Measurements from ENCODE around the gene NDUFS7. TPM values are rescaled to one million over a fixed set of nuclear protein-coding genes. Genes with fewer than 3 reads are reported as not detected.

NDUFS7 gene
- total RNA-seq, 2 experiments from 2014 or later = 107 to 109 TPM

- Mint-ChIP-seq H3K9me3 (no peaks in the 10 kb centered on the region), H3K27ac (no peak overlapping the region), H3K27me3 (no peaks in the 10 kb centered on the region), H3K4me3 (no peak overlapping the region), H3K36me3 (ENCODE audit: low read depth) (peaks cover 21% of the 10 kb centered on the region), H3K4me1 (peaks cover 22% of the 10 kb centered on the region)
- POLR2A ChIA-PET = interaction anchor here (0.8 kb wide), 1 partner anchor 88 kb away, joined by 3 read pairs; the partner anchor contains the start of gene CIRBP
- CTCF ChIA-PET = no interaction called here
- no peak for DNase-seq
Measured at GRCh38 chr19:1357531-1358109, 26.1 kb upstream of the NDUFS7 start.

GRCh38 chr19:1360126-1360817, 23.4 kb upstream of the NDUFS7 start:
- ChIA-PET POLR2A (no interaction called here), CTCF (interaction anchor here (1.2 kb wide), 1 partner anchor 13 kb away, joined by 3 read pairs; no protein-coding TSS in a partner anchor)
- Mint-ChIP-seq H3K4me1 (peaks cover 40% of the 10 kb centered on the region), H3K27ac (no peak overlapping the region), H3K9me3 (no peaks in the 10 kb centered on the region), H3K36me3 (ENCODE audit: low read depth) (peaks cover 26% of the 10 kb centered on the region), H3K4me3 (no peak overlapping the region), H3K27me3 (no peaks in the 10 kb centered on the region)
- DNase-seq = no peak

- ChIA-PET CTCF (no interaction called here), POLR2A (interaction anchor here (1.1 kb wide), 1 partner anchor 33 kb away, joined by 4 read pairs; no protein-coding TSS in a partner anchor)
- Mint-ChIP-seq H3K27ac (no peak overlapping the region), H3K4me1 (peaks cover 35% of the 10 kb centered on the region), H3K9me3 (no peaks in the 10 kb centered on the region), H3K36me3 (ENCODE audit: low read depth) (peaks cover 21% of the 10 kb centered on the region), H3K27me3 (no peaks in the 10 kb centered on the region), H3K4me3 (no peak overlapping the region)
- no peak for DNase-seq
Measured at GRCh38 chr19:1360818-1361461, 22.8 kb upstream of the NDUFS7 start.

- Mint-ChIP-seq H3K4me3 (no peak overlapping the region), H3K27ac (no peak overlapping the region), H3K4me1 (peaks cover 30% of the 10 kb centered on the region), H3K36me3 (ENCODE audit: low read depth) (peaks cover 21% of the 10 kb centered on the region), H3K27me3 (no peaks in the 10 kb centered on the region), H3K9me3 (no peaks in the 10 kb centered on the region)
- CTCF ChIA-PET = no interaction called here
- DNase-seq = no peak
- POLR2A ChIA-PET = interaction anchor here (1.1 kb wide), 1 partner anchor 34 kb away, joined by 4 read pairs; no protein-coding TSS in a partner anchor
Measured at GRCh38 chr19:1361601-1362386, 21.9 kb upstream of the NDUFS7 start.

GRCh38 chr19:1362387-1363257, 21.1 kb upstream of the NDUFS7 start:
- POLR2A ChIA-PET = interaction anchor here (0.9 kb wide), 1 partner anchor 8 kb away, joined by 3 read pairs; a partner anchor contains a TSS
- H3K4me3 Mint-ChIP-seq = no peak overlapping the region
- no peaks in the 10 kb centered on the region for H3K9me3 Mint-ChIP-seq
- H3K36me3 Mint-ChIP-seq (ENCODE audit: low read depth) = peaks cover 17% of the 10 kb centered on the region
- CTCF ChIA-PET = no interaction called here
- DNase-seq = no peak
- H3K27me3 Mint-ChIP-seq = no peaks in the 10 kb centered on the region
- peak overlapping the region; percentile 62 for H3K27ac Mint-ChIP-seq
- peaks cover 28% of the 10 kb centered on the region for H3K4me1 Mint-ChIP-seq

GRCh38 chr19:1363599-1363998, 20.1 kb upstream of the NDUFS7 start:
- CTCF ChIA-PET = no interaction called here
- peak overlapping the region; percentile 62 for H3K27ac Mint-ChIP-seq
- peaks cover 28% of the 10 kb centered on the region for H3K4me1 Mint-ChIP-seq
- peaks cover 10% of the 10 kb centered on the region for H3K36me3 Mint-ChIP-seq (ENCODE audit: low read depth)
- H3K4me3 Mint-ChIP-seq = peak overlapping the region; percentile 32
- POLR2A ChIA-PET = interaction anchor here (0.9 kb wide), 1 partner anchor 9 kb away, joined by 3 read pairs; a partner anchor contains a TSS
- peak; percentile 42 for DNase-seq
- H3K27me3 Mint-ChIP-seq = no peaks in the 10 kb centered on the region
- H3K9me3 Mint-ChIP-seq = no peaks in the 10 kb centered on the region

GRCh38 chr19:1364070-1364704, 19.5 kb upstream of the NDUFS7 start:
- Mint-ChIP-seq H3K27ac (peak overlapping the region; percentile 64), H3K9me3 (no peaks in the 10 kb centered on the region)

GRCh38 chr19:1365319-1366269, 18.1 kb upstream of the NDUFS7 start:
- H3K9me3 Mint-ChIP-seq = no peaks in the 10 kb centered on the region
- peaks cover 28% of the 10 kb centered on the region for H3K4me1 Mint-ChIP-seq
- no peak overlapping the region for H3K27ac Mint-ChIP-seq
- no peak for DNase-seq
- no peak overlapping the region for H3K4me3 Mint-ChIP-seq
- CTCF ChIA-PET = interaction anchor here (1.2 kb wide), 1 partner anchor 10 kb away, joined by 5 read pairs; a partner anchor contains a TSS
- H3K36me3 Mint-ChIP-seq (ENCODE audit: low read depth) = peaks cover 10% of the 10 kb centered on the region
- H3K27me3 Mint-ChIP-seq = no peaks in the 10 kb centered on the region
- POLR2A ChIA-PET = no interaction called here

More at GRCh38 chr19:1364070-1364704, 19.5 kb upstream of the NDUFS7 start:
- no peak for DNase-seq
- Mint-ChIP-seq H3K36me3 (ENCODE audit: low read depth) (peaks cover 10% of the 10 kb centered on the region), H3K4me3 (peak overlapping the region; percentile 4), H3K27me3 (no peaks in the 10 kb centered on the region), H3K4me1 (peaks cover 28% of the 10 kb centered on the region)
- POLR2A ChIA-PET = no interaction called here
- CTCF ChIA-PET = interaction anchor here (1.2 kb wide), 1 partner anchor 9 kb away, joined by 5 read pairs; a partner anchor contains a TSS

- Mint-ChIP-seq H3K4me1 (peaks cover 28% of the 10 kb centered on the region), H3K36me3 (ENCODE audit: low read depth) (peaks cover 10% of the 10 kb centered on the region), H3K9me3 (no peaks in the 10 kb centered on the region), H3K4me3 (no peak overlapping the region), H3K27me3 (no peaks in the 10 kb centered on the region), H3K27ac (no peak overlapping the region)
- no peak for DNase-seq
- POLR2A ChIA-PET = no interaction called here
- CTCF ChIA-PET = no interaction called here
Measured at GRCh38 chr19:1366296-1366695, 17.4 kb upstream of the NDUFS7 start.

GRCh38 chr19:1366899-1367870, 16.5 kb upstream of the NDUFS7 start:
- CTCF ChIA-PET = no interaction called here
- DNase-seq = no peak
- H3K36me3 Mint-ChIP-seq (ENCODE audit: low read depth) = peaks cover 10% of the 10 kb centered on the region
- H3K4me3 Mint-ChIP-seq = no peak overlapping the region
- no peaks in the 10 kb centered on the region for H3K27me3 Mint-ChIP-seq
- no peaks in the 10 kb centered on the region for H3K9me3 Mint-ChIP-seq
- peaks cover 25% of the 10 kb centered on the region for H3K4me1 Mint-ChIP-seq
- no peak overlapping the region for H3K27ac Mint-ChIP-seq
- POLR2A ChIA-PET = no interaction called here
